HepG2 (cell line): Measurements from ENCODE around the gene ITGB5. TPM values are rescaled to one million over a fixed set of nuclear protein-coding genes. Genes with fewer than 3 reads are reported as not detected.

Experiments used
- ATAC-seq: fragments of 200-7000 bp; cut with Tn5 transposase; 3 replicates; pipeline ENCODE4 v1.9.1; 2020; ENCODE audit warnings: mild to moderate bottlenecking, moderate library complexity
- BruUV-seq: library from RNA; stranded (reverse); fragments of 400-500 nt; replicated peaks from 2 replicates; lab custom pipeline; 2021; lab: Mats Ljungman, UMichigan
- CTCF ChIA-PET: fragments of 300-600 bp; formaldehyde crosslinking; extraction: SDS; loops from one replicate; lab custom pipeline; 2021; ENCODE audit warnings: low total read pairs, inconsistent platforms, low intra/inter-chr PET ratio; lab: Yijun Ruan, JAX
- POLR2A ChIA-PET: fragments of 350-600 bp; sonication (Branson Sonifier 250); formaldehyde crosslinking; loops from one replicate; lab custom pipeline; 2020; ENCODE audit warnings: antibody characterized with exemption, inconsistent platforms; lab: Yijun Ruan, JAX
- DNase-seq: peaks from one replicate; pipeline ENCODE4 v3.0.0-alpha.2; 2015; ENCODE audit warnings: low spot score
- FAIRE-seq: peaks from 3 replicates; lab custom pipeline; 2011; peaks lifted over from hg19 to GRCh38; lab: Jason Lieb, UNC
- H2AFZ ChIP-seq: one replicate; pipeline ENCODE4 v1.6.1; 2011; ENCODE audit warnings: low read length, inconsistent platforms
- H3K27ac ChIP-seq: fragments of 300-600 bp; 3 replicates; pipeline ENCODE4 v1.8.0; 2011; ENCODE audit warnings: mixed run types, mild to moderate bottlenecking, mixed read lengths, low read length, inconsistent platforms; ENCODE audit not compliant: insufficient read depth; ENCODE audit errors: extremely low read length
- H3K27me3 ChIP-seq, 2 experiments: fragments of 200-600 bp in 1 of 2; 2 replicates in 1 of 2; 3 replicates in 1 of 2; pipeline versions ENCODE4 v1.6.0 to v1.8.0; 2011; ENCODE audit warnings: low read length in 2 of 2, mild to moderate bottlenecking in 2 of 2, moderate library complexity in 2 of 2, inconsistent platforms in 1 of 2; ENCODE audit not compliant: insufficient read depth in 2 of 2, control insufficient read depth in 1 of 2
- H3K36me3 ChIP-seq, 2 experiments: fragments of 200-600 bp in 1 of 2; replicated peaks in 1 of 2; 2 replicates in 1 of 2; 3 replicates in 1 of 2; pipeline versions ENCODE4 v1.5.1 to v1.8.0; 2011; ENCODE audit warnings: low read length in 2 of 2, inconsistent platforms in 1 of 2; ENCODE audit not compliant: insufficient read depth in 2 of 2, control insufficient read depth in 1 of 2
- H3K4me1 ChIP-seq: 2 replicates; pipeline ENCODE4 v1.5.1; 2012; ENCODE audit warnings: low read length, inconsistent platforms; ENCODE audit not compliant: insufficient read depth
- H3K4me2 ChIP-seq: 2 replicates; pipeline ENCODE4 v1.6.0; 2011; ENCODE audit warnings: low read depth, low read length, inconsistent platforms
- H3K4me3 ChIP-seq, 3 experiments: fragments of 200-600 bp in 1 of 3; sonication (generic), shearing (Covaris generic) in 1 of 3; replicated peaks in 1 of 3; 2 replicates each; pipeline ENCODE4 v1.5.1; 2011 to 2016; ENCODE audit warnings: low read length in 3 of 3, inconsistent platforms in 2 of 3, low read depth in 2 of 3, mild to moderate bottlenecking in 2 of 3, control low read depth in 1 of 3, mixed read lengths in 1 of 3; ENCODE audit not compliant: insufficient read depth in 1 of 3
- H3K79me2 ChIP-seq: one replicate; pipeline ENCODE4 v1.6.1; 2011; ENCODE audit warnings: low read length, inconsistent platforms; ENCODE audit not compliant: insufficient read depth
- H3K9ac ChIP-seq: 2 replicates; pipeline ENCODE4 v1.6.0; 2011; ENCODE audit warnings: mild to moderate bottlenecking, low read depth, low read length, inconsistent platforms; ENCODE audit not compliant: insufficient read depth
- H3K9me3 ChIP-seq: 2 replicates; pipeline ENCODE4 v1.5.1; 2012; ENCODE audit warnings: mild to moderate bottlenecking, low read length
- H4K20me1 ChIP-seq: 2 replicates; pipeline ENCODE4 v1.6.0; 2011; ENCODE audit warnings: inconsistent platforms, mild to moderate bottlenecking, low read length, moderate library complexity; ENCODE audit not compliant: insufficient read depth
- CAMTA2 ChIP-seq: sonication (generic); formaldehyde crosslinking; IDR thresholded peaks from 2 replicates; pipeline ENCODE4 v1.4.0; 2020; ENCODE audit warnings: mild to moderate bottlenecking, missing genetic modification reagents, borderline replicate concordance
- MAFF ChIP-seq: IDR thresholded peaks from 2 replicates; pipeline ENCODE4 v1.6.1; 2011; ENCODE audit warnings: low read depth, low read length, improper control_type of control experiment
- MAFK ChIP-seq, 2 experiments: IDR thresholded peaks in 1 of 2; conservative IDR thresholded peaks in 1 of 2; 2 replicates each; pipeline ENCODE4 v1.6.1; 2011; ENCODE audit warnings: improper control_type of control experiment in 2 of 2, low read length in 2 of 2
- SP2 ChIP-seq: sonication (generic); formaldehyde crosslinking; IDR thresholded peaks from 2 replicates; pipeline ENCODE4 v1.5.1; 2020; ENCODE audit warnings: mild to moderate bottlenecking, missing genetic modification reagents
- THAP11 ChIP-seq: IDR thresholded peaks from 2 replicates; pipeline ENCODE4 v1.6.1; 2016; ENCODE audit warnings: missing biosample characterization, missing genetic modification reagents
- ZNF749 ChIP-seq: sonication (generic); formaldehyde crosslinking; IDR thresholded peaks from 2 replicates; pipeline ENCODE4 v1.8.0; 2022; ENCODE audit warnings: mild to moderate bottlenecking, missing genetic modification reagents, moderate library complexity, borderline replicate concordance
- ZNF781 ChIP-seq: sonication (generic); formaldehyde crosslinking; IDR thresholded peaks from 2 replicates; pipeline ENCODE4 v1.5.1; 2020; ENCODE audit warnings: borderline replicate concordance, mild to moderate bottlenecking, missing genetic modification reagents; ENCODE audit errors: not compliant biosample characterization
- WGBS: methylation state at CpG from one replicate; pipeline ENCODE4 v1.1.6; 2017; ENCODE audit warnings: low lambda C conversion rate; 5-methylcytosine and 5-hydroxymethylcytosine counted together
- in situ Hi-C: cut with HindIII; loops from 2 replicates; pipeline ENCODE4 v1.10.0; 2017; ENCODE audit warnings: low pct_unique_long_range_greater_than_20kb; ENCODE audit not compliant: extremely low pct_ligation_motif_present
- intact Hi-C: fragments of 100-400 bp; cut with micrococcal nuclease; formaldehyde crosslinking; loops from one replicate; pipeline ENCODE4 v1.10.0; 2022; ENCODE audit not compliant: unreplicated experiment
- polyA plus RNA-seq, 8 experiments: library from polyadenylated mRNA; depleted of rRNA in 3 of 8; stranded (reverse) in 7 of 8; unstranded in 1 of 8; fragments of >200 nt; fragmentation: Illumina TruSeq in 4 of 8; extraction: Trizol in 4 of 8; gene quantifications; 2 replicates each; pipeline versions ENCODE4 v1.2.1 to v1.2.3, GENCODE V29; 2011 to 2016; ENCODE audit warnings: low read depth in 4 of 8, missing spikeins in 1 of 8, mixed read lengths in 1 of 8; ENCODE audit not compliant: insufficient read depth in 1 of 8
- total RNA-seq, 5 experiments: library from RNA; depleted of rRNA; stranded (reverse); fragments of >200 nt; fragmentation: Illumina TruSeq; extraction: Trizol; gene quantifications; 2 replicates each; pipeline ENCODE4 v1.2.3, GENCODE V29; 2016; ENCODE audit warnings: low read depth in 1 of 5
- TF ChIP-seq, protein P1 (sequence below): sonication (generic); formaldehyde crosslinking; IDR thresholded peaks from 2 replicates; pipeline ENCODE4 v1.5.1; 2020; ENCODE audit warnings: missing genetic modification reagents, mild to moderate bottlenecking, borderline replicate concordance
- TF ChIP-seq, protein P2 (sequence below): sonication (generic); formaldehyde crosslinking; IDR thresholded peaks from 2 replicates; pipeline ENCODE4 v1.8.1; 2023; ENCODE audit warnings: mild to moderate bottlenecking, inconsistent platforms, moderate library complexity, missing genetic modification reagents, borderline replicate concordance
- TF ChIP-seq, protein P3 (sequence below): sonication (generic); formaldehyde crosslinking; IDR thresholded peaks from 2 replicates; pipeline ENCODE4 v1.8.1; 2022; ENCODE audit warnings: low read depth, mild to moderate bottlenecking, missing genetic modification reagents

Gene ITGB5
- total and polyA plus RNA-seq, 2 of the 13 experiments (the other 11 are each of a cell fraction or from before 2014, with no cell fraction given): 74.1 to 343 TPM

DNA sequence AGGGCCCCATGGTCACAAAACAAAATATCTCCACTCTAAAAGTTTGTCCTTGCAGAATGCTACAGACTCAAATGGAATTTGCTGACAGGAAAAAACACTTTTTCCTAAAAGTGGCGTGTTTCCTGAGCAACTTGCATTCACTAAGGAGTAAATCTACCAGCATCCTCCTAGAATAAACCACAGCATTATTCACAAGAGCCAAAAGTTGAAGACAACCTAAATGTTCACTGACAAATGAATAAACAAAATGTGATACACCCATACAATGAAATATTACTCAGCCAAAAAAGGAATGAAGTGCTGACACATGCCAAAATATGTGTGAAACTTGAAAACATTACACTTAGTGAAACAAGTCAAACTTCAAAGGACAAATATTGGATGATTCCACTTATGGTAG lies 28.9 kb downstream of the ITGB5 start:
- Histone ChIP-seq H3K9ac (no peak overlapping the region), H2AFZ (no peak overlapping the region), H3K27me3 (no peaks in the 10 kb centered on the region), H3K4me3 (no peak overlapping the region), H3K27ac (no peak overlapping the region), H3K9me3 (no peaks in the 10 kb centered on the region), H3K36me3 (peaks cover 22 to 80% of the 10 kb centered on the region in 2 experiments; a peak in 4 of 5 replicates), H3K79me2 (peaks cover 6% of the 10 kb centered on the region), H3K4me1 (no peaks in the 10 kb centered on the region)
- intact Hi-C loops: no loop called here
- ChIA-PET POLR2A (no interaction called here), CTCF (no interaction called here)
- 95% methylated on average over 1 of the region's 1 CpG for WGBS
- in situ Hi-C loops: no loop called here
- ATAC-seq: no peak
- no peak for DNase-seq
- no TSS peak for BruUV-seq
- FAIRE-seq: no peak
- no peak for TF ChIP-seq THAP11 (CRISPR knock-in tag)
- peak; percentile 11 to 49; a peak in 2 of 4 replicates for TF ChIP-seq MAFK (conservative IDR thresholded peaks at IDR 0.05 in 1 of 2, IDR thresholded peaks at IDR 0.05 in 1 of 2; ENCODE audit: low read length in 2 of 2)
- TF ChIP-seq MAFF: peak; percentile 26; the same call in 1 of the 2 replicates
- TF ChIP-seq, all 625 proteins: peak for 2
- Histone ChIP-seq H3K4me2 (no peak overlapping the region), H4K20me1 (no peaks in the 10 kb centered on the region)

DNA sequence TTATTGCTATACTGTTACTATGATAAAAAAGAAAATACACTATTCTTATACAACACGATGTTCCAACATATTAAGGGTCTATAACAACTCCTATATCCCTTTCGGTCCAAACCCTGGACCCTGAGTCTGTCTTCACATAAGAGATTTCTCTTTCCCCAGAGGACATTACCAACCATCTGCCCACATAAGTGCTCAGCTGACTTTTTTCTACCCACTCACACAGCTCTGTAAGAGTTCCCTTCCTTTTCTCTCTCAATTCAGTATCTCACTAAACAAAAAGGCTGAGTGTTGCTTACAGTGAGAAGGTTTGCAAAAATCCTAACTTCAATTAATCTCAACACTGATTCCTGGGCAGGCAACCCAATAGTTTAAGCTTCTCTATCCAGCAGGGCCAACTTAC lies 30.5 kb downstream of the ITGB5 start:
- TF ChIP-seq SP2: no peak
- TF ChIP-seq, protein P1, sequence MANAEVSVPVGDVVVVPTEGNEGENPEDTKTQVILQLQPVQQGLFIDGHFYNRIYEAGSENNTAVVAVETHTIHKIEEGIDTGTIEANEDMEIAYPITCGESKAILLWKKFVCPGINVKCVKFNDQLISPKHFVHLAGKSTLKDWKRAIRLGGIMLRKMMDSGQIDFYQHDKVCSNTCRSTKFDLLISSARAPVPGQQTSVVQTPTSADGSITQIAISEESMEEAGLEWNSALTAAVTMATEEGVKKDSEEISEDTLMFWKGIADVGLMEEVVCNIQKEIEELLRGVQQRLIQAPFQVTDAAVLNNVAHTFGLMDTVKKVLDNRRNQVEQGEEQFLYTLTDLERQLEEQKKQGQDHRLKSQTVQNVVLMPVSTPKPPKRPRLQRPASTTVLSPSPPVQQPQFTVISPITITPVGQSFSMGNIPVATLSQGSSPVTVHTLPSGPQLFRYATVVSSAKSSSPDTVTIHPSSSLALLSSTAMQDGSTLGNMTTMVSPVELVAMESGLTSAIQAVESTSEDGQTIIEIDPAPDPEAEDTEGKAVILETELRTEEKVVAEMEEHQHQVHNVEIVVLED (CRISPR knock-in tag): no peak
- TF ChIP-seq CAMTA2 (CRISPR knock-in tag): no peak
- no peak for TF ChIP-seq ZNF781 (CRISPR knock-in tag)
- no peak for TF ChIP-seq ZNF749 (CRISPR knock-in tag)
- TF ChIP-seq, protein P2, sequence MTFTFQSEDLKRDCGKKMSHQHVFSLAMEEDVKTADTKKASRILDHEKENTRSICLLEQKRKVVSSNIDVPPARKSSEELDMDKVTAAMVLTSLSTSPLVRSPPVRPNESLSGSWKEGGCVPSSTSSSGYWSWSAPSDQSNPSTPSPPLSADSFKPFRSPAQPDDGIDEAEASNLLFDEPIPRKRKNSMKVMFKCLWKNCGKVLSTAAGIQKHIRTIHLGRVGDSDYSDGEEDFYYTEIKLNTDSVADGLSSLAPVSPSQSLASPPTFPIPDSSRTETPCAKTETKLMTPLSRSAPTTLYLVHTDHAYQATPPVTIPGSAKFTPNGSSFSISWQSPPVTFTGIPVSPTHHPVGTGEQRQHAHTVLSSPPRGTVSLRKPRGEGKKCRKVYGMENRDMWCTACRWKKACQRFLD (CRISPR knock-in tag): no peak
- TF ChIP-seq, protein P3, sequence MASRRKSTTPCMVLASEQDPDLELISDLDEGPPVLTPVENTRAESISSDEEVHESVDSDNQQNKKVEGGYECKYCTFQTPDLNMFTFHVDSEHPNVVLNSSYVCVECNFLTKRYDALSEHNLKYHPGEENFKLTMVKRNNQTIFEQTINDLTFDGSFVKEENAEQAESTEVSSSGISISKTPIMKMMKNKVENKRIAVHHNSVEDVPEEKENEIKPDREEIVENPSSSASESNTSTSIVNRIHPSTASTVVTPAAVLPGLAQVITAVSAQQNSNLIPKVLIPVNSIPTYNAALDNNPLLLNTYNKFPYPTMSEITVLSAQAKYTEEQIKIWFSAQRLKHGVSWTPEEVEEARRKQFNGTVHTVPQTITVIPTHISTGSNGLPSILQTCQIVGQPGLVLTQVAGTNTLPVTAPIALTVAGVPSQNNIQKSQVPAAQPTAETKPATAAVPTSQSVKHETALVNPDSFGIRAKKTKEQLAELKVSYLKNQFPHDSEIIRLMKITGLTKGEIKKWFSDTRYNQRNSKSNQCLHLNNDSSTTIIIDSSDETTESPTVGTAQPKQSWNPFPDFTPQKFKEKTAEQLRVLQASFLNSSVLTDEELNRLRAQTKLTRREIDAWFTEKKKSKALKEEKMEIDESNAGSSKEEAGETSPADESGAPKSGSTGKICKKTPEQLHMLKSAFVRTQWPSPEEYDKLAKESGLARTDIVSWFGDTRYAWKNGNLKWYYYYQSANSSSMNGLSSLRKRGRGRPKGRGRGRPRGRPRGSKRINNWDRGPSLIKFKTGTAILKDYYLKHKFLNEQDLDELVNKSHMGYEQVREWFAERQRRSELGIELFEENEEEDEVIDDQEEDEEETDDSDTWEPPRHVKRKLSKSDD (CRISPR knock-in tag): no peak
- Histone ChIP-seq H3K4me1 (no peaks in the 10 kb centered on the region), H3K9me3 (no peaks in the 10 kb centered on the region), H2AFZ (no peak overlapping the region), H3K27me3 (no peaks in the 10 kb centered on the region), H3K4me2 (no peak overlapping the region), H3K9ac (no peak overlapping the region), H3K4me3 (no peak overlapping the region), H3K36me3 (peaks cover 19 to 73% of the 10 kb centered on the region in 2 experiments; a peak in 4 of 5 replicates), H3K27ac (no peak overlapping the region), H4K20me1 (no peaks in the 10 kb centered on the region), H3K79me2 (peaks cover 6% of the 10 kb centered on the region)
- ChIA-PET CTCF (no interaction called here), POLR2A (no interaction called here)
- no TSS peak for BruUV-seq
- ATAC-seq (no peak), DNase-seq (no peak), FAIRE-seq (no peak)
- 94% methylated on average over 2 of the region's 2 CpGs for WGBS
- intact Hi-C loops: no loop called here
- in situ Hi-C loops: no loop called here
